HUES64 (cell line): Measurements from ENCODE around the gene CXorf66.
"Not testable (repeated sequence)": the region's sequence is repeated elsewhere in the genome, so short reads cannot be mapped to it uniquely, and the experiment has no call there.

ENCODE experiments used
- H3K27ac ChIP-seq: 2 replicates; pipeline ENCODE4 v1.7.0; 2013; ENCODE audit warnings: low read depth, low read length, inconsistent platforms
- H3K27me3 ChIP-seq: 2 replicates; pipeline ENCODE4 v1.6.1; 2013; ENCODE audit warnings: mild to moderate bottlenecking, low read length; ENCODE audit not compliant: insufficient read depth
- H3K36me3 ChIP-seq: 2 replicates; pipeline ENCODE4 v1.6.1; 2013; ENCODE audit warnings: mild to moderate bottlenecking, low read length; ENCODE audit not compliant: insufficient read depth
- H3K4me1 ChIP-seq: 2 replicates; pipeline ENCODE4 v1.6.1; 2013; ENCODE audit warnings: mild to moderate bottlenecking, low read length, moderate library complexity; ENCODE audit not compliant: insufficient read depth
- H3K4me3 ChIP-seq: 2 replicates; pipeline ENCODE4 v1.5.1; 2013; ENCODE audit warnings: mild to moderate bottlenecking, low read length, moderate library complexity
- H3K9ac ChIP-seq: 2 replicates; pipeline ENCODE4 v1.6.1; 2013; ENCODE audit warnings: mild to moderate bottlenecking, low read depth, low read length
- H3K9me3 ChIP-seq: 2 replicates; pipeline ENCODE4 v1.6.1; 2013; ENCODE audit warnings: low read depth, low read length; ENCODE audit not compliant: insufficient read depth
- WGBS: fragments of 150-250, 120-280 bp; methylation state at CpG from one replicate; pipeline ENCODE4 v1.1.7; 2013; ENCODE audit warnings: missing lambda C conversion rate; 5-methylcytosine and 5-hydroxymethylcytosine counted together

CXorf66 gene

GRCh38 chrX:139924696-139925095, 40.6 kb downstream of the CXorf66 start:
- 85% methylated on average over 5 of the region's 6 CpGs for WGBS
- H3K27ac ChIP-seq = no peak overlapping the region
- 0 out of 2 replicates have a peak, but pooled peaks cover 6% of the 10 kb centered on the region for H3K4me1 ChIP-seq

GRCh38 chrX:139924069-139924695, 41.1 kb downstream of the CXorf66 start:
- Histone ChIP-seq H3K27ac (no peak overlapping the region), H3K4me1 (0 out of 2 replicates have a peak, but pooled peaks cover 6% of the 10 kb centered on the region), H3K4me3 (no peak overlapping the region), H3K27me3 (no peaks in the 10 kb centered on the region), H3K9ac (no peak overlapping the region), H3K9me3 (no peaks in the 10 kb centered on the region), H3K36me3 (no peaks in the 10 kb centered on the region)
- 64% methylated on average over 5 of the region's 5 CpGs for WGBS

More at GRCh38 chrX:139924696-139925095, 40.6 kb downstream of the CXorf66 start:
- Histone ChIP-seq H3K27me3 (no peaks in the 10 kb centered on the region), H3K9ac (no peak overlapping the region), H3K4me3 (no peak overlapping the region), H3K36me3 (no peaks in the 10 kb centered on the region), H3K9me3 (no peaks in the 10 kb centered on the region)

GRCh38 chrX:139921142-139921541, 44.2 kb downstream of the CXorf66 start:
- WGBS = 94% methylated on average over 5 of the region's 6 CpGs
- H3K4me3 ChIP-seq, H3K9me3 ChIP-seq, H3K27me3 ChIP-seq, H3K9ac ChIP-seq, H3K27ac ChIP-seq, H3K36me3 ChIP-seq, H3K4me1 ChIP-seq: not testable (repeated sequence)

DNA sequence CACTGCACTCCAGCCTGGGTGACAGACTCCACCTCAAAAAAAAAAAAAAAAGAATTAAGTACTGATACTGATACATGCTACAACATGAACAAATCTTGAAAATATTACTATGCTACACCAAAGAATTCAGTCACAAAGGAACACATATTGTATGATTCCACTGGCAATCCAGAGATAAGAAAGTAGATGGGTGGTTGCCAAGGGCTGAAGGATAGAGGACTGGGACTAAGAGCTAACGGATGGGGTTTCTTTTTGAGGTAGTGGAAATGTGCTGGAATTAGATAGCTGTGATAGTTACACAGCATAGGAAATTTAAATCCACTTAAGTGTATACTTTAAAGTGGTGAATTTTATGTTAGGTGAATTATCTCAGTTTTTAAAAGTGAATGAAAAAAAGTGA, 45.0 kb downstream of the CXorf66 start:
- no peak overlapping the region for H3K4me3 ChIP-seq
- 100% methylated on average over 1 of the region's 1 CpG for WGBS

DNA sequence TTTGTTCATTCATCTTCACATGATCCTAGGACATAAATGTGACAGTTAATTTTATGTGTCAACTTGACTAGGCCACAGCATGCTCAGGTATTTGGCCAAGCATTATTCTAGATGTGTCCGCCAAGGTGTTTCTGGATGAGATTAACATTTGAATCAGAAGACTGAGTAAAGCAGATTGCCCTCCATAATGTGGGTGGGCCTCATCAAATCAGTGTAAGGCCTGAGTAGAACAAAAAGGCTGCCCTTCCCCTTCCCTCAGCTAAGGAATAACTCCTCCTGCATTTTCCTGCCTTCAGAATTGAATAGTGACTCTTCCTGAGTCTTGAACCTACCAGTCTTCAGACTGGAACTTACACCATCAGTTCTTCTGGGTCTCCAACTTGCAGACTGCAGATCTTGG, 50.9 kb downstream of the CXorf66 start:
- Histone ChIP-seq H3K9ac (no peak overlapping the region), H3K4me1 (peaks cover 14% of the 10 kb centered on the region), H3K4me3 (no peak overlapping the region), H3K9me3 (no peaks in the 10 kb centered on the region), H3K36me3 (no peaks in the 10 kb centered on the region), H3K27me3 (no peaks in the 10 kb centered on the region), H3K27ac (no peak overlapping the region)
- 91% methylated on average over 1 of the region's 1 CpG for WGBS

More for the DNA sequence above, 45.0 kb downstream of the CXorf66 start:
- no peaks in the 10 kb centered on the region for H3K9me3 ChIP-seq
- no peak overlapping the region for H3K9ac ChIP-seq
- H3K4me1 ChIP-seq = no peaks in the 10 kb centered on the region
- no peaks in the 10 kb centered on the region for H3K27me3 ChIP-seq
- no peaks in the 10 kb centered on the region for H3K36me3 ChIP-seq
- H3K27ac ChIP-seq = no peak overlapping the region

DNA sequence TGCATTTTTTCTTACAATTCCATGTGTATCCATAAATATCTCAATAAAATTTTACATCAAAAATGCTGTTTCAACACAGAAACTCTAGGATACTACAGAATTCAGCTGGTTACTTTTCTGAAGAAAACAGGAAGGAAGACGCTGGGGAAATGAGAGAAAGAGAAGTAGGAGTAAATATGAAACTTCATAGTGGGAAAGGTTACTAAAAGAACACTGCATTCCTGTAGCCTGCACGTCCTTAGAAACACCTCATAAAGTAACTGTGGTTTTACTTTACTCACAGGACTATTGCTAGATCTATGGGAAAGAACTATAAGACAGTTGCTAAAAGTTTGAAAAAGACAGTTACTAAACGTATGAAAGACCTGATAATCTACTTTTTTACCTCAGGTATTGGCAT, 55.6 kb downstream of the CXorf66 start:
- Histone ChIP-seq H3K9ac (no peak overlapping the region), H3K9me3 (no peaks in the 10 kb centered on the region), H3K27ac (no peak overlapping the region), H3K4me1 (peaks cover 14% of the 10 kb centered on the region), H3K36me3 (no peaks in the 10 kb centered on the region), H3K4me3 (no peak overlapping the region), H3K27me3 (no peaks in the 10 kb centered on the region)
- WGBS = 90% methylated on average over 1 of the region's 3 CpGs

- H3K27ac ChIP-seq = no peak overlapping the region
- WGBS = 93% methylated on average over 3 of the region's 3 CpGs
- H3K9me3 ChIP-seq = no peaks in the 10 kb centered on the region
Observed at GRCh38 chrX:139907078-139907477, 58.2 kb downstream of the CXorf66 start.

GRCh38 chrX:139905743-139906142, 59.6 kb downstream of the CXorf66 start:
- no peaks in the 10 kb centered on the region for H3K9me3 ChIP-seq
- no peaks in the 10 kb centered on the region for H3K27me3 ChIP-seq
- H3K27ac ChIP-seq = no peak overlapping the region
- no peak overlapping the region for H3K9ac ChIP-seq
- H3K4me3 ChIP-seq = no peak overlapping the region
- peaks cover 10% of the 10 kb centered on the region; the same call in 1 of the 2 replicates for H3K4me1 ChIP-seq
- H3K36me3 ChIP-seq = no peaks in the 10 kb centered on the region
- WGBS = 90% methylated on average over 2 of the region's 2 CpGs

More at GRCh38 chrX:139907078-139907477, 58.2 kb downstream of the CXorf66 start:
- Histone ChIP-seq H3K4me1 (peaks cover 13% of the 10 kb centered on the region; the same call in 1 of the 2 replicates), H3K27me3 (no peaks in the 10 kb centered on the region), H3K9ac (no peak overlapping the region), H3K36me3 (no peaks in the 10 kb centered on the region), H3K4me3 (no peak overlapping the region)
